Measurements from ENCODE around the gene ZNF91.

- no peak for TF ChIP-seq CTCF (conservative IDR thresholded peaks at IDR 0.05; ENCODE audit: low read depth, low read length)
- TF ChIP-seq POLR2A (IDR thresholded peaks at IDR 0.05; ENCODE audit: low read depth, low read length), result no peak
- no peak for TF ChIP-seq CEBPB (IDR thresholded peaks at IDR 0.05; ENCODE audit: low read depth, low read length)
- TF ChIP-seq CHD1 (IDR thresholded peaks at IDR 0.05; ENCODE audit: low read depth, low read length), result no peak
- no peak for TF ChIP-seq MAFK (IDR thresholded peaks at IDR 0.05; ENCODE audit: low read depth, low read length)
- no peak for TF ChIP-seq MAZ (IDR thresholded peaks at IDR 0.05; ENCODE audit: borderline replicate concordance, low read depth, low read length)
- no peak for TF ChIP-seq USF2 (IDR thresholded peaks at IDR 0.05; ENCODE audit: low read depth, low read length)
- TF ChIP-seq RAD21 (IDR thresholded peaks at IDR 0.05; ENCODE audit: low read length), result no peak
- no peak for TF ChIP-seq BHLHE40 (IDR thresholded peaks at IDR 0.05; ENCODE audit: low read depth, low read length)
- no peak for TF ChIP-seq ELK1 (IDR thresholded peaks at IDR 0.05; ENCODE audit: borderline replicate concordance, low read depth, low read length)
- TF ChIP-seq RCOR1 (IDR thresholded peaks at IDR 0.05; ENCODE audit: insufficient replicate concordance, low read length), result no peak
Observed at GRCh38 chr19:23314505-23315251, 80.6 kb downstream of the ZNF91 start.
